Heart left ventricle (tissue), 13 donors: ENCODE data around the gene BICRAL.

Source experiments
- POLR2A ChIP-seq, 2 donors: fragments of 450-650 bp; IDR thresholded peaks; one replicate each; pipeline ENCODE4 v1.6.1; 2017; ENCODE audit warnings: antibody characterized with exemption in 2 of 2, mild to moderate bottlenecking in 2 of 2, moderate library complexity in 2 of 2
- TF ChIP-seq, protein P1 (sequence below), 12 donors: fragments of 200-600 bp; sonication (generic) in 4 of 12; IDR thresholded peaks; one replicate each; pipeline versions ENCODE4 v1.5.0 to v1.8.0; 2018 to 2022; ENCODE audit warnings: antibody characterized with exemption in 12 of 12, mild to moderate bottlenecking in 5 of 12
- donor health status: ischemic (EF 13 %, LVEDD 7.1; RV severe dilation, severe dysfunction).
- donor health status: DM: no; HTN: yes; CAD: no.
- donor health status: DM: no; HTN: no; CAD: no.
- donor health status: ischemic (EF 25% LVEDD 6.9; RV normal size, moderate dysfunction).
- donor health status: ischemic (EF 25% LVEDD 5.7; RV mildly dilated, moderate dysfunction).
- donor health status: ischemic (EF 35%, LVEDD 5.7; RV mildly dilated, moderate dysfunction).
- donor health status: nonischemic (EF 11% LVEDD 7.7; RV severe dilation, severe dysfunction).
- donor health status: DM: yes; HTN: yes; CAD: no.
- donor health status: PGD.
- donor health status: ischemic (EF 29% LVEDD 5.4; RV normal size, mild dysfunction).
- donor health status: nonischemic (EF 23%, LVEDD 6.1; RV moderate dilation, normal function).

DNA sequence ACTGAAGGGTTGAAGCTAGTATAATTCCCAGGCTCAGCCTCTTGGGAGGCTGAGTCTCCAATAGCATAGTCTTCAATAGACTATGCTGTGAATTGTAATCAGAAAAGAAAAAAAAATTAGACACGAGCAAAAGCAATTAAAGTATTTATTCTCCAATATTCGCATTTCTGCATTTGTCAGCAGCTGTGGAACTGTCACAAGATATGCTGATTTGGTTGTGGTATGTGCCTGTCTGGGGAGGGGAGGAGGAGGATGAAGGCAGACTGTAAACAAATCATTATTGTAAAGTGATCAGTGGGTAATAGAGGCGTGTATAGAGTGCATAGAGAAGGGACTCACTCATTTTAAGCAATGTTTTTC lies 10.1 kb upstream of the BICRAL start:
- TF ChIP-seq POLR2A (IDR thresholded peaks at IDR 0.05) = no peak
- TF ChIP-seq, protein P1, sequence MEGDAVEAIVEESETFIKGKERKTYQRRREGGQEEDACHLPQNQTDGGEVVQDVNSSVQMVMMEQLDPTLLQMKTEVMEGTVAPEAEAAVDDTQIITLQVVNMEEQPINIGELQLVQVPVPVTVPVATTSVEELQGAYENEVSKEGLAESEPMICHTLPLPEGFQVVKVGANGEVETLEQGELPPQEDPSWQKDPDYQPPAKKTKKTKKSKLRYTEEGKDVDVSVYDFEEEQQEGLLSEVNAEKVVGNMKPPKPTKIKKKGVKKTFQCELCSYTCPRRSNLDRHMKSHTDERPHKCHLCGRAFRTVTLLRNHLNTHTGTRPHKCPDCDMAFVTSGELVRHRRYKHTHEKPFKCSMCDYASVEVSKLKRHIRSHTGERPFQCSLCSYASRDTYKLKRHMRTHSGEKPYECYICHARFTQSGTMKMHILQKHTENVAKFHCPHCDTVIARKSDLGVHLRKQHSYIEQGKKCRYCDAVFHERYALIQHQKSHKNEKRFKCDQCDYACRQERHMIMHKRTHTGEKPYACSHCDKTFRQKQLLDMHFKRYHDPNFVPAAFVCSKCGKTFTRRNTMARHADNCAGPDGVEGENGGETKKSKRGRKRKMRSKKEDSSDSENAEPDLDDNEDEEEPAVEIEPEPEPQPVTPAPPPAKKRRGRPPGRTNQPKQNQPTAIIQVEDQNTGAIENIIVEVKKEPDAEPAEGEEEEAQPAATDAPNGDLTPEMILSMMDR (IDR thresholded peaks at IDR 0.05) = no peak
